DMS53 (cell line): ENCODE measurements around the gene TRAF2.
A peak's percentile ranks its signal among the peaks of the same experiment; 100 is the strongest.

Source experiments
- DNase-seq: peaks from one replicate; lab custom pipeline; 2025; lab: John Stamatoyannopoulos, UW

Gene TRAF2

GRCh38 chr9:136847088-136847825 lies 39.1 kb upstream of the TRAF2 start:
- DNase-seq, result peak; percentile 94

- DNase-seq, result peak; percentile 97
Measured at GRCh38 chr9:136847826-136848392, 38.4 kb upstream of the TRAF2 start.

- peak; percentile 84 for DNase-seq
Measured at GRCh38 chr9:136848393-136849037, 37.8 kb upstream of the TRAF2 start.

DNA sequence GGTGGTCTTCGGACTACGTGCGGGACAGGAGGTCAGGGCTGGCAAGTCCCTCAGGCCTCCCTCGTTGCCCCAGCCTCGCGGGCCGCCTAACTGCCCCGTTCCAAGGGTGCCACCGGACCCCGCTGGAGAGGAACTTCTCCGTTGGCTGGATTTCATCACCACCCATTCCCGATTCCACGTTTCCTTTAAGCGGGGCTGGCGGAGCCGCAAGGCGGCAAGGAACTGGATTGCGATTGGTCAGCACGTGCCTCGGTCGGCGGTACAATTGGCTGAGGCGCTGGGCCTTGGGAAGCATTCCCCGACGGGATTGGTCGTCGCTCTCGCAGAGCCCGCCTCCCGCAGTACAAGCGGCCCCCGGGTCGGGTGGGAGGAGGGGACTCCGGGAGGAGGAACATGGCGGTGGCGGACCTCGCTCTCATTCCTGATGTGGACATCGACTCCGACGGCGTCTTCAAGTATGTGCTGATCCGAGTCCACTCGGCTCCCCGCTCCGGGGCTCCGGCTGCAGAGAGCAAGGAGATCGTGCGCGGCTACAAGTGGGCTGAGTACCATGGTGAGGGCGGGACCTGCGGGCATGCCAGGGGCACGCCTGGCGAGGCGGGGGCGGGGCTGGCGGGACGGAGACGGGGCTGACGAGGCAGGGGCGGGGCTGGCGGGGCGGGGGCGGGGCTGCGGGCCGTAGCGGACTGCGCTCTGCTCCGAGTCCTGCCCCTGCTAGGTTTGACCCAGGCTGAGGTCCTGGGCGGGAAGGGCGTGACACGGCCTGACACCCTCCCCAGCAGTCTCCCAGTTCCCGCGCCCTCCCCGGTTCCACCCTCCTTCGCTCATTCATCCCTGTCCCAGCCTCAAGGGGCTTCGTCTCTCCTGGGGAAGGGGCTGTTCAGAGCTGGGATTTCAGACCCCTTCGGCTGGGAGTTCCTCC lies 37.0 kb upstream of the TRAF2 start, which contains the start of gene PHPT1:
Gene PHPT1, plus strand, starts transcription at position 372 of the 922 bp plus-strand sequence. Its CDS starts 22 bp downstream, at position 394.
- DNase-seq, result peak; percentile 99

DNA sequence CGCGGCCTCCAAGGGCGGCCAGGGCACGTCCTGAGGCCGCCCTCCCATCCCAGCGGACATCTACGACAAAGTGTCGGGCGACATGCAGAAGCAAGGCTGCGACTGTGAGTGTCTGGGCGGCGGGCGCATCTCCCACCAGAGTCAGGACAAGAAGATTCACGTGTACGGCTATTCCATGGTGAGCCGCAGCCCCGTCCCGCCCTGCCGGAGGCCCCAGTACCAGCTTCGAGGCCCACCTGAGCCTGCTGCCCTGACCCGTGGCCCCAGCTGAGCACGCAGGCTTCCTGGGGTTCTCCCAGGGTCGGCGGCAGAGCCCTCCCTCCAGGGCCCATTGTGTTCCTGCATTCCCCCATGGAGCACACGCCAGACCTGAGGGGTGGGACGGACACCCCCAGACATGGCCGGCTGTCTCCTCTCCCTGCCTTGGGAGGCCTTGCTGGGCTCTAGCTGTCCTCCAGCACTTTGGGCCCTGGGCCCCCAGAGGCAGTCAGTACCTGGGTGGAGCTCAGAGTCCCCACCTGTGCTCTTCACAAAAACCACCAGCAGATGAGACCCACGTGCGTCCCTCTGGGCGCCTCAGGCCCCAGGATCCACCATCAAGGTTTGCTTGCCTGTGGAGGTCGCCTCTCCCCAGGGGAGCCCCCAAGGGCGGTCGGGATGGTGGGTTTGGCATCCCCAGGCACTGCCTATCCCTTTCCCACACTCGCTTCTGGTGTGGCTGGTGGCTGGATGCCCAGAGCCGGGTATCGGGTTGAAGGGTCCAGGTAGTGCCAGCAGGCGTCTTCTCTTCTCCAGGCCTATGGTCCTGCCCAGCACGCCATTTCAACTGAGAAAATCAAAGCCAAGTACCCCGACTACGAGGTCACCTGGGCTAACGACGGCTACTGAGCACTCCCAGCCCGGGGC lies 36.1 kb upstream of the TRAF2 start:
- DNase-seq, result no peak

- DNase-seq, result no peak
Measured at GRCh38 chr9:136850866-136851775, 35.2 kb upstream of the TRAF2 start.

DNA sequence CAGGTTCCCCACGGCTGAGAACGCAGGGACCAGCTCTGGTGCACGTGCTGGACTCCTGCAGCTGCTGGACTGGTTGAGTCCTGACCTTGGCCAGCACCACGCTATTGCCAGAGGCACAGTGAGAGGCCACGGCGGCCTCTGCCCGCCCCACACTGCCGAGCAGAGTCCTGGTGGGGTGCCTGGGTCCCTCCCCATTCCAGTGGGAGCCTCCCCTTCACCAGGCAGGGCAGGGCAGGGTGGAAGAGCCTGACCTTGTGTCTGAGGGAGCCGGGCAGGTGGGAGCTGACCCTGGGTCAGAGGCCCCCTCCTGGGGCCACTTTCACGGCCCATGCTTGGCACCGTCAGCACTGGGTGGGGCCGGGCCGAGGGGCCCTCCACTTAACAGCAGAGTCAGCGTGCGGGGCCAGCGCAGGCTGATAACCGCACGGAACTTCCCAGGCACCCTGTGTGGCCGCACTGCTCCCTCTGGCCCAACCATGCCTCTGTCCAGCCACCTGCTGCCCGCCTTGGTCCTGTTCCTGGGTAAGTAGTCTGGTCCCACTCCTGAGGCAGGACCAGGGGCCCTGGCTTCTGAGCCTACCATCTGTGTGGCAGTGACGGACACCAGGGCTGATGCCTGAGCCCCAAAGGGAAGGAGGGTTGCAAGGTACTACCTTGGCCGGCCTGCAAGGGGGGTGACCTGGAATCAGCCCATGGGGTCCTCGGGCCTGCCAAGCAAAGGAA lies 34.2 kb upstream of the TRAF2 start, which contains the start of gene MAMDC4:
Gene MAMDC4, plus strand, starts transcription at position 406 of the 723 bp plus-strand sequence. Its CDS starts 71 bp downstream, at position 477.
- DNase-seq, result no peak

- DNase-seq, result no peak
Measured at GRCh38 chr9:136852664-136853595, 33.4 kb upstream of the TRAF2 start.

- DNase-seq, result no peak
Measured at GRCh38 chr9:136853596-136854112, 32.7 kb upstream of the TRAF2 start.

DNA sequence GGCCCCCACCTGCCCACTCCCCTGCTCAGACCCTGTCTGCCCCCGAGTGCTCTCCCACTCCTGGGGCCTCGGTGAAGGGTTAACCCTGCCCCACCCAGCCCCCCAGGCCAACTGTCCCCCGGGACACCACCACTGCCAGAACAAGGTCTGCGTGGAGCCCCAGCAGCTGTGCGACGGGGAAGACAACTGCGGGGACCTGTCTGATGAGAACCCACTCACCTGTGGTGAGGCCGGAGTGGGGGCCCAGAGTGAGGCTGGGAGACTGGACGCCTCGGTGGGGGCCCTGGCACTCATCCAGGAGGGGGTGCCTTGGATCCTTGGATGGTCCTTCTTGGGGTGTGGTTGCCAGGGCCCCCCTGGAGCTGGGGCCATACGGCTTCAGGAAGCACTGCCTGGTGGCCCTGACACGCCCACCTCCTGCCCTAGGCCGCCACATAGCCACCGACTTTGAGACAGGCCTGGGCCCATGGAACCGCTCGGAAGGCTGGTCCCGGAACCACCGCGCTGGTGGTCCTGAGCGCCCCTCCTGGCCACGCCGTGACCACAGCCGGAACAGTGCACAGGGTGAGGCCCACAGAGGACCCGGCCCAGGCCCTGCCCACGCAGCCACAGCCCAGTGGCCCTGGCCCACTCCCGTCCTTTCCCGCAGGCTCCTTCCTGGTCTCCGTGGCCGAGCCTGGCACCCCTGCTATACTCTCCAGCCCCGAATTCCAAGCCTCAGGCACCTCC lies 32.0 kb upstream of the TRAF2 start:
- DNase-seq, result no peak

GRCh38 chr9:136854842-136855460 lies 31.4 kb upstream of the TRAF2 start:
- DNase-seq, result no peak

GRCh38 chr9:136855461-136856078 lies 30.7 kb upstream of the TRAF2 start:
- DNase-seq, result no peak

GRCh38 chr9:136856079-136856476 lies 30.2 kb upstream of the TRAF2 start:
- DNase-seq, result no peak

DNA sequence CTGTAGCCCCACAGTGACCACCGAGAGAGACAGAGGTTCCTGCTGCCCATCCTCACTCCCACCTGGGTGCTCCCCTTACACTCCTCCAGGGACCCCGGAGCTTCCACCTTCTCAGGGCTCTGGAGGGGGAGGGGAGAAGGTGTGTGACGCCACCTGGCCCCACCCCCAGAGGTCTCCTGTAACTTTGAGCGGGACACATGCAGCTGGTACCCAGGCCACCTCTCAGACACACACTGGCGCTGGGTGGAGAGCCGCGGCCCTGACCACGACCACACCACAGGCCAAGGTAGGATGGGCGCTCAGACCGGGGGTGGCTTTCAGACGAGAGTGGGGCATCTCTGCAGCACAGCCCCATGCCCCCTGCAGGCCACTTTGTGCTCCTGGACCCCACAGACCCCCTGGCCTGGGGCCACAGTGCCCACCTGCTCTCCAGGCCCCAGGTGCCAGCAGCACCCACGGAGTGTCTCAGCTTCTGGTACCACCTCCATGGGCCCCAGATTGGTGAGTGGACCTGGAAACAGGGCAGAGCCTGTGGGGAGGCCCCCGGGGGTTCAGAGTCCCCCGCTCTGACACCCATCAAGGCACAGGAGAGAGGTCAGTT lies 29.7 kb upstream of the TRAF2 start:
- DNase-seq, result no peak

GRCh38 chr9:136857166-136857565 lies 29.1 kb upstream of the TRAF2 start:
- no peak for DNase-seq
